ENCODE results near the gene RAB17.

Gene RAB17

DNA sequence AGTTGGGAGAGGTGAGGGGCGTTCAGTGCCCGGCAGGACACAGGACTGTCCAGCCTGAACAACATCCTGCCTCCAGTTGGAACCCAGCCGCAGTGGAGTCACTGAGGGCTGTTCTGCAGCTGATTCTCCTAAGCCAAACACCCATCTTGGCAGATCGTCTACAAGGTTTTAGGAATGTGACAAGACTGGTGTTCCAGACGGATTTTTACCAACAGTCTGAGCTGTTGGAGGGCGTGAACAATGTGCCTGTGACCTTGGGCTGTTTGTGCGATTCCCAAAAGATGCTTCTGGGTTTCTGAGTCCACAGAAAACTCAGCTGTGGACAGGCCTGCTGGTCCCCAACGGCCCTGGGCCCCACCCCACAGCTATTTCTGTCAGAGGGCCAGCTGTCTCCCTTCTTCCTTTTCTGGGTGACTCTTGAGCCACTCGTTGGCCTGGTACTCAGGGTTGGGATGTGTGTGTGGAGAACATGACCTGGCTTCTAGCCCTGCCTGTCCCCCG is 42.6 kb upstream of the RAB17 start:
- Histone ChIP-seq H3K4me3 (peak overlapping the region; percentile 26), H3K27ac (peak overlapping the region; percentile 26 to 86)
- no peak for DNase-seq (ENCODE audit: low spot score)
- TF ChIP-seq, protein P1, sequence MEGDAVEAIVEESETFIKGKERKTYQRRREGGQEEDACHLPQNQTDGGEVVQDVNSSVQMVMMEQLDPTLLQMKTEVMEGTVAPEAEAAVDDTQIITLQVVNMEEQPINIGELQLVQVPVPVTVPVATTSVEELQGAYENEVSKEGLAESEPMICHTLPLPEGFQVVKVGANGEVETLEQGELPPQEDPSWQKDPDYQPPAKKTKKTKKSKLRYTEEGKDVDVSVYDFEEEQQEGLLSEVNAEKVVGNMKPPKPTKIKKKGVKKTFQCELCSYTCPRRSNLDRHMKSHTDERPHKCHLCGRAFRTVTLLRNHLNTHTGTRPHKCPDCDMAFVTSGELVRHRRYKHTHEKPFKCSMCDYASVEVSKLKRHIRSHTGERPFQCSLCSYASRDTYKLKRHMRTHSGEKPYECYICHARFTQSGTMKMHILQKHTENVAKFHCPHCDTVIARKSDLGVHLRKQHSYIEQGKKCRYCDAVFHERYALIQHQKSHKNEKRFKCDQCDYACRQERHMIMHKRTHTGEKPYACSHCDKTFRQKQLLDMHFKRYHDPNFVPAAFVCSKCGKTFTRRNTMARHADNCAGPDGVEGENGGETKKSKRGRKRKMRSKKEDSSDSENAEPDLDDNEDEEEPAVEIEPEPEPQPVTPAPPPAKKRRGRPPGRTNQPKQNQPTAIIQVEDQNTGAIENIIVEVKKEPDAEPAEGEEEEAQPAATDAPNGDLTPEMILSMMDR (IDR thresholded peaks at IDR 0.05) = no peak

DNA sequence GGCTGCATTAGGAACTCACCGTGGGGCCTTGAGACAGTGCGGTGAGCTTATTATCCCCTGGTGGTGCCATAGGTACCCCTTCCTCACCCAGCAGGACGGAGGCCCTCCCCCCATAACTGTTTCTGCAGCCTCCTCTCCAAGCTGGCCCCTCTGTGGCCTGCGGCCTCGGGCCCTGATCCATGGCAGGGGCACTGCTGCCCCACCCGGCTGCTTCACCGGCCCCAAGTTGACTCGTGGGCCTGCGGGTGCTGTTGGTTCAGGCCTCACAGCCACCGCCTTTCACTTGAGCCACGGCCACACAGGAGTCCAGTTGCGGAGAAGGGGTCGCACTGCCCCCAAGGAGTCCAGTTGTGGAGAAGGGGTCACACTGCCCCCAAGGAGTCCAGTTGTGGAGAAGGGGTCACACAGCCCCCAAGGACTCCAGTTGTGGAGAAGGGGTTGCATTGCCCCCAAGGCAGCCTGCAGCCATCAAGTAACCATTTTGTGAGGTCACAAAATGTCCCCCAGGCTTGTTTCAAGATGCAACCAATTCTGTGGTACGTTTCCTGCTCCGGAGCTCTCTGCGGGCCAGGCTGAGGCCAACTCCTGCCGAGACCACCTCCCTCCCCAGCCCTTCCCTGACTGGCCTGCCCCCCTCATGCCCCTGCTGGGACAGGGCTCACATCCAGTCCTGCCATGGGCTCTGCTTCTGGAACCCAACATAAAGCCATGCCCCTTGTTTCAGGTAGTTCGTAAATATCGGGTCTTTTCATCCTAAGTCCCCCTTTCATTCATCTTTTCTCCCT is 41.5 kb upstream of the RAB17 start:
- Histone ChIP-seq H3K4me3 (no peak overlapping the region), H3K27ac (peak overlapping the region in 1 of 2 donors; percentile 86)
- TF ChIP-seq, protein P1 (IDR thresholded peaks at IDR 0.05) = no peak
- DNase-seq (ENCODE audit: low spot score) = no peak

DNA sequence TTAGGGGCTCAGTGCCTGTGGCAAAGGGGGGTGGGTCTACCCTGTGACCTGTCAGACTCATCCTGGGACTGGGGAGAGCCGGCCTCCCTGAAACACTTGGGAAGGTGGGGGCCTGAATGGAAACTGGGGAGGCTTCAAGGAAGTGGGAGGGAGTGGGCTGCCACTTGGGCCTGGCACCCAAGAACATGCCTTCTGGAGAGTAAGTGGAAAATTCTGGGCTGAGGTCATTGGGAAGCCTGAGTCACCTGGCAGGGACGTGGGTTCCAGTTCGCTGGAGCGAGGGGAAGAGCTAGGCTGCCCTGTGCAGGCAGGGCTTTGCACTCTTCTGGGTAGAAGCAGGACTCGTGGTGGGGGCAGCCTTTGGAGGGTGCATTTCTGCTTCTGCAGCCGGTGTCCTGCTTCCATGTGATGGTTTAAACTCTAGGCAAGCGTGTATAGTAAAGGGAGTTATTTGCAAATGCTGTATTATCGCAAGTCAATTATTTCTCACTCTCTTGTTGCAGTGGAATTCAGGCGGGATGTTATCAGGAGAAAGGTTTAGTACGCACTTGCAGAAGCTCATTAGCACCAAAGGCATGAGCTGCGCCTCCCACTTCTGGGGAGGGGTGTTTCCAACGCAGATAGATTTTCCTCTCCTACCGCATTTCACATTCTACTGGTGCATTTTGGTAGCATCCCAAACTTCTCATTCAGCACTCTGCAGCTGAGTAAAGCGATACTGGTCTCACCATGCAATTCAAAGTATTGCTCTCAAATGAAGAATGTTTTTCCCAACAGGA is 40.7 kb upstream of the RAB17 start:
- TF ChIP-seq, protein P1 (IDR thresholded peaks at IDR 0.05) = no peak
- Histone ChIP-seq H3K4me3 (no peak overlapping the region), H3K27ac (peak overlapping the region in 1 of 2 donors; percentile 86)
- DNase-seq (ENCODE audit: low spot score) = no peak

DNA sequence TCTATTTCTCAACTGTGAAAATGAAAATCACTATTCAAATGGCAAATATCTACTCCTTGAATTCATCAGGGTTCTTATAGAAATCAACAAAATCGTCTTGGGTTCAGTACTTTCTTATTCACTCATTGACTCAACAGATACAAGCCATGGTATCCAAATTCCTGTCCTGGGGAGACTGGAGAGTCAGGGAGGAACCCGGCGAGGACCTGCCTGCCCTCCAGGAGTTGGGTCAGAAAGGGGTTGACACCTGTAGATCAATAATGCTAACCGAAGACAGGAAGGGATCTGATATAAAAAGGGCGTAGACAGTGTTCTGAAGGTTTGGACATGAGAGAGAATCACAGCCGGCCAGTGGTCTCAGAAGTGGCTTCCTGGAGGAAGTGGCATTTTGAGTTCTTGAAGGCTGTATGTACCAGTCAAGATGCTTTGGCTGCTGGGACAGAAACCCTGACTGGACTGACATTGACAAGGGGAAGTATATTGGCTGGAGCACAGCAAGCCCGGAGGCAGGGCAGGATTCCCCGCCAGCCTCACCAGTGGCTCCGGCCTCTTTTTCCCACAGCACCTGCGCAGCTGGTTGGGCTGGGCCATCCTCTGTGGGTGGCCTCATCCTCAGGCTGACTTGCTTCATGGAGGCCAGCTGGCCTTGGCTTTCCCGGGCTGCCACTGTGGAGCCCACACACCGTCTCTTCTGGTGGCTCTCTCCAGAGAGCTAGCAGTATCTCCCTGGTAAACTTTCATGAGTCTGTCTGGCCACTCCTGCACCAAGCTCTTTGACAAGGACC is 39.9 kb upstream of the RAB17 start:
- TF ChIP-seq, protein P1 (IDR thresholded peaks at IDR 0.05) = no peak
- DNase-seq (ENCODE audit: low spot score) = no peak
- H3K27ac ChIP-seq = peak overlapping the region in 1 of 2 donors; percentile 86
- H3K4me3 ChIP-seq = no peak overlapping the region

DNA sequence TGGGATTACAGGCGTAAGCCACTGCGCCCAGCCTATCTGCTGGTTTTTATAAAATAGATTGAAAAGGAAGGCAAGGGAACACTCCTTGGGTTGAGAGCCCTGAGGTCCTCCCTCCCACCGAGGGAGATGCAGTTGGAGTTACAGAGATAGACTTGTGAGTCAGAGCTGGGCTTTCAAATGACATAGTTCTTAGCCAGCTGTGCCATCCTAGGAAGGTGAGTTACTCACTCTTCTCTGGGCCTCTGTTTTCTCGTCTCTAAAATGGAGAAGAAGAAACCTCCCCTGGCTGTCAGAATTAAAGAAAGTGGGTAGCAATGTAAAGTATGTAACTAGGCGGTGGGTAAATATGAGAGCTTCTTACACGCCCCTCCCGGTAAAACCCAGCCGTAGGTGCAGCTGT is 39.2 kb upstream of the RAB17 start:
- no peak for DNase-seq (ENCODE audit: low spot score)
- TF ChIP-seq, protein P1 (IDR thresholded peaks at IDR 0.05) = no peak
- Histone ChIP-seq H3K27ac (no peak overlapping the region), H3K4me3 (no peak overlapping the region)

DNA sequence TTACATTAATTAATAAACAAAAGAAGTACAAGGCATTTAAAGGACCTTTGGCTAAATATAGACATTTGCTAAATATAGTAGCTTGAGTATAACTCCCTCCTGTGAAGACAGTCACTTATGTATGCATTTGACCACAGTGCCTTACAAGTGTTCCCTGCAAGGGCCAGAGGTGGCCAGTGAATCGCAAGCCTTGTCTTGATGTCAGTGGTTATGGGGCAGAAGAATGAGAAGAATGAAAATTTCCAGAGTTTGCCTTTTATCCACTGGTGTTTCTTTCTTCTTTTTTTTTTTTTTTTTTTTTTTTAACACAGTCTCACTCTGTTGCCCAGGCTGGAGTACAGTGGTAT is 38.6 kb upstream of the RAB17 start:
- Histone ChIP-seq H3K27ac (no peak overlapping the region), H3K4me3 (no peak overlapping the region)
- DNase-seq (ENCODE audit: low spot score) = no peak
- TF ChIP-seq, protein P1 (IDR thresholded peaks at IDR 0.05) = no peak

Data from coronary artery (tissue), 2 donors.